DOHH2 (cell line): ENCODE data around the gene FAM53B.

Experiments
- H3F3A ChIP-seq: fragments of 200-600 bp; sonication (generic), shearing (Covaris generic); 2 replicates; pipeline ENCODE4 v1.6.0; 2016; ENCODE audit warnings: antibody characterized with exemption, mild to moderate bottlenecking; ENCODE audit not compliant: control insufficient read depth, insufficient read depth
- H3K27ac ChIP-seq: fragments of 200-600 bp; sonication (generic); 2 replicates; pipeline ENCODE4 v1.5.1; 2014; ENCODE audit warnings: low read depth, mild to moderate bottlenecking, low read length, moderate library complexity
- H3K27me3 ChIP-seq: fragments of 200-600 bp; sonication (generic); 2 replicates; pipeline ENCODE4 v1.6.1; 2014; ENCODE audit warnings: mild to moderate bottlenecking, low read length, mixed read lengths; ENCODE audit not compliant: control insufficient read depth
- H3K36me3 ChIP-seq: fragments of 200-600 bp; sonication (generic); 2 replicates; pipeline ENCODE4 v1.6.1; 2014; ENCODE audit warnings: mild to moderate bottlenecking, low read length, moderate library complexity, mixed read lengths; ENCODE audit not compliant: control insufficient read depth
- H3K4me1 ChIP-seq: fragments of 200-600 bp; sonication (generic); 2 replicates; pipeline ENCODE4 v1.6.1; 2014; ENCODE audit warnings: mild to moderate bottlenecking, low read length, mixed read lengths; ENCODE audit not compliant: control insufficient read depth
- H3K4me2 ChIP-seq: fragments of 200-600 bp; sonication (generic); 2 replicates; pipeline ENCODE4 v1.6.0; 2014; ENCODE audit warnings: mild to moderate bottlenecking, low read length, moderate library complexity
- H3K4me3 ChIP-seq: fragments of 200-600 bp; sonication (generic); 2 replicates; pipeline ENCODE4 v1.5.1; 2014; ENCODE audit warnings: mild to moderate bottlenecking, low read length, mixed read lengths
- H3K79me2 ChIP-seq: fragments of 200-600 bp; sonication (generic); 2 replicates; pipeline ENCODE4 v1.6.1; 2014; ENCODE audit warnings: mild to moderate bottlenecking, low read length, mixed read lengths; ENCODE audit not compliant: control insufficient read depth
- H3K9me2 ChIP-seq: fragments of 200-600 bp; sonication (generic); replicated peaks from 2 replicates; pipeline ENCODE4 v1.6.1; 2014; ENCODE audit warnings: mild to moderate bottlenecking, low read length, mixed read lengths; ENCODE audit not compliant: control insufficient read depth
- H3K9me3 ChIP-seq: fragments of 200-600 bp; sonication (generic); 2 replicates; pipeline ENCODE4 v1.6.1; 2014; ENCODE audit warnings: antibody characterized with exemption, low read length, mixed read lengths; ENCODE audit not compliant: control insufficient read depth, insufficient read depth
- H4K20me1 ChIP-seq: fragments of 200-600 bp; sonication (generic); 2 replicates; pipeline ENCODE4 v1.6.0; 2014; ENCODE audit warnings: low read depth, mild to moderate bottlenecking, antibody characterized with exemption, low read length, moderate library complexity; ENCODE audit not compliant: control insufficient read depth, insufficient read depth
- EZH2phosphoT487 ChIP-seq: fragments of 200-600 bp; sonication (generic); IDR thresholded peaks from 2 replicates; pipeline ENCODE4 v1.6.1; 2017; ENCODE audit warnings: borderline replicate concordance, mild to moderate bottlenecking, antibody characterized with exemption, low read length, moderate library complexity, mixed read lengths
- TF ChIP-seq, protein P1 (sequence below): fragments of 200-600 bp; sonication (generic); IDR thresholded peaks from one replicate; pipeline ENCODE4 v1.5.1; 2014; ENCODE audit warnings: antibody characterized with exemption, mild to moderate bottlenecking, low read depth, low read length; ENCODE audit not compliant: poor library complexity, severe bottlenecking

Gene FAM53B

DNA sequence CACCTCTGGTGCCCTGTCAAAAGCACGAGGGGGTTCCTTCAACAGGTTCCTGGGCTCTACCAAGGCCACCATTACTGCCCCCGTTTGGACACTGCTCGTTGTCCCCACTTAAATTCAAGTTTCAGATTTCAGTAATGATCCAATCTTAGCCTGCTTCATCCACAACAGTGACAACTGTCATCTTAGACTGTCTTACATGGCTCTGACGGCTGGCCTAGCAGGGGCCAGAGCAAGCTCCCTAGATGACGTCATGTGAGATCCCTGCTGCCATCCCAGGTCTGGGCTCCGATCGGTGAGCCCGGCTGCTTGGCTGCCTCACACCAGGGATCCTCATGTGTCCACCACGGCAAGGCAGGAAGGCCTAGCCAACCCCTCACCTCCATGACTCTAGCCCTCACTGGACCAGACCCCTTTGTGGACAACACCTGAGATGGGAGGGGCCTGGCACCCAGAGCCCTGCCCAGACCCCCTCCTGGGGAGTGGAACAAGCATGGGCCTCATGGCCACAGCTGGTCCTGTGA is 82.5 kb downstream of the FAM53B start:
- no peaks in the 10 kb centered on the region; the same call in 1 of the 2 replicates for H3F3A ChIP-seq
- H3K36me3 ChIP-seq: peaks cover 20% of the 10 kb centered on the region
- H3K4me1 ChIP-seq: no peaks in the 10 kb centered on the region
- H3K27ac ChIP-seq: no peak overlapping the region
- H3K4me2 ChIP-seq: no peak overlapping the region
- no peaks in the 10 kb centered on the region for H3K27me3 ChIP-seq
- peaks cover 34% of the 10 kb centered on the region for H3K79me2 ChIP-seq
- no peaks in the 10 kb centered on the region for H3K9me3 ChIP-seq
- peaks cover 15% of the 10 kb centered on the region for H4K20me1 ChIP-seq
- TF ChIP-seq, protein P1, sequence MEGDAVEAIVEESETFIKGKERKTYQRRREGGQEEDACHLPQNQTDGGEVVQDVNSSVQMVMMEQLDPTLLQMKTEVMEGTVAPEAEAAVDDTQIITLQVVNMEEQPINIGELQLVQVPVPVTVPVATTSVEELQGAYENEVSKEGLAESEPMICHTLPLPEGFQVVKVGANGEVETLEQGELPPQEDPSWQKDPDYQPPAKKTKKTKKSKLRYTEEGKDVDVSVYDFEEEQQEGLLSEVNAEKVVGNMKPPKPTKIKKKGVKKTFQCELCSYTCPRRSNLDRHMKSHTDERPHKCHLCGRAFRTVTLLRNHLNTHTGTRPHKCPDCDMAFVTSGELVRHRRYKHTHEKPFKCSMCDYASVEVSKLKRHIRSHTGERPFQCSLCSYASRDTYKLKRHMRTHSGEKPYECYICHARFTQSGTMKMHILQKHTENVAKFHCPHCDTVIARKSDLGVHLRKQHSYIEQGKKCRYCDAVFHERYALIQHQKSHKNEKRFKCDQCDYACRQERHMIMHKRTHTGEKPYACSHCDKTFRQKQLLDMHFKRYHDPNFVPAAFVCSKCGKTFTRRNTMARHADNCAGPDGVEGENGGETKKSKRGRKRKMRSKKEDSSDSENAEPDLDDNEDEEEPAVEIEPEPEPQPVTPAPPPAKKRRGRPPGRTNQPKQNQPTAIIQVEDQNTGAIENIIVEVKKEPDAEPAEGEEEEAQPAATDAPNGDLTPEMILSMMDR: no peak
- no peak for TF ChIP-seq EZH2phosphoT487
- no peak overlapping the region for H3K4me3 ChIP-seq
- no peaks in the 10 kb centered on the region for H3K9me2 ChIP-seq

DNA sequence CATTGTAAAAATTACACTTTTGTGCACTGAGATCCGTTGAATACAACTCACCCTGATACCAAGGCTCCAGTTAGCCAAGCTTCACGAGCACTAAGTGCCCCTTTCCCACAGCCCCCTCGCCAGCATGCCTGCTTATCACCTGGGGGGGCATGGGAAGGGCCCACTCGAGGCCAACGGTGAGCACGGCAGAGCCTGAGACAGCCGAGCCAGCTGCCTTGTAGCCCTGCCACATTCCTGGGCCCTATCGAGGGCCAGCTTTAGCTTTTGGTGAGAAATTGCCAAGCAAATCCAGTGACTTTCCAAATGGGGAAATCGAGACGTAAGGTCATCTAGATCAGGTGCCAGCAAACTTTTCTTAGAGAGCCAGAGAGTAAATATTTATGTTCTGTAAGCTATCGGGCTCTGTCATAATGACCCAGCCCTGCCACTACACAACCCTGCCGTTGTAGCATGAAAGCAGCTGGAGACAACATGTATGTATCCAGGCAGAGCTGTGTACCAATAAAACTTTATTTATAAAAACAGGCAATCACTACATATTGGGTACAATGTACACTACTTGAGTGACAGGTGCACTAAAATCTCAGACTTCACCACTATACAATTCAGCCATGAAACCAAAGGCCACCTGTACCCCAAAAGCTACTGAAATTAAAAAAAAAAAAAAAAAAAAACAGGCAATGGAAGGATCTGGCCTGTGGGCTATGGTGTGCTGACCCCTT is 83.6 kb downstream of the FAM53B start:
- no peaks in the 10 kb centered on the region for H3K9me3 ChIP-seq
- no peak overlapping the region for H3K27ac ChIP-seq
- H3K9me2 ChIP-seq: no peaks in the 10 kb centered on the region
- H3K79me2 ChIP-seq: peaks cover 38% of the 10 kb centered on the region
- no peaks in the 10 kb centered on the region; the same call in 1 of the 2 replicates for H3F3A ChIP-seq
- no peak overlapping the region for H3K4me2 ChIP-seq
- peaks cover 10% of the 10 kb centered on the region for H4K20me1 ChIP-seq
- no peaks in the 10 kb centered on the region for H3K27me3 ChIP-seq
- peaks cover 11% of the 10 kb centered on the region for H3K36me3 ChIP-seq
- no peaks in the 10 kb centered on the region for H3K4me1 ChIP-seq
- TF ChIP-seq, protein P1: no peak
- TF ChIP-seq EZH2phosphoT487: no peak
- no peak overlapping the region for H3K4me3 ChIP-seq

DNA sequence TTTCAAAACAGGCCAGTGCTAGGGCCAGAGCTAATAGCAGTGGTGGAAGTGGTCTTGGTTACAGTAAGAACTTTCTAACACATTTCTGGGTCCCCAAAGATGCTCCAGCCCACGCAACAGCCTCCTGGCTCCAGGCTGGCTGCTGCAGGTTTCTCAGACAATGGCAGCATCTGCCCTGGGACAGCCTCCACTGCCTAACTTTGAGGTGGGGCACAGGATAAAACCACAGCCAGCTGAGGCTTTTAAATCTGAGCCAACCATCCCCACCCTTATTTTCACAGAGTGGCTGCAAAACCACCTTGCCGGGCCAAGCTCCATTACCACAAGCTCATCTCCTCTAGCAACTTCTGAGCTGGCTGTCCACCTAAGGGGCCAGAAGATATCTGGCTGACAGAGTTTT is 84.8 kb downstream of the FAM53B start:
- Histone ChIP-seq H3K4me3 (no peak overlapping the region), H3K9me2 (no peaks in the 10 kb centered on the region), H3K36me3 (peaks cover 11% of the 10 kb centered on the region), H3K9me3 (no peaks in the 10 kb centered on the region), H3K4me2 (no peak overlapping the region), H3F3A (no peaks in the 10 kb centered on the region; the same call in 1 of the 2 replicates), H4K20me1 (peaks cover 10% of the 10 kb centered on the region), H3K79me2 (peaks cover 38% of the 10 kb centered on the region), H3K27me3 (no peaks in the 10 kb centered on the region), H3K27ac (no peak overlapping the region), H3K4me1 (no peaks in the 10 kb centered on the region)
- no peak for TF ChIP-seq EZH2phosphoT487
- TF ChIP-seq, protein P1: no peak
